ENCODE results near the gene PTPRN2.
"Not testable (repeated sequence)": the region's sequence is repeated elsewhere in the genome, so short reads cannot be mapped to it uniquely, and the experiment has no call there.

PTPRN2 gene

GRCh38 chr7:157984423-157985163 lies 603.0 kb downstream of the PTPRN2 start:
- no peak for DNase-seq (ENCODE audit: low read depth)
- no peak overlapping the region for H3K4me3 ChIP-seq (ENCODE audit: low read depth, low read length)
- no peak for TF ChIP-seq CTCF (IDR thresholded peaks at IDR 0.05; ENCODE audit: low read depth, low read length, missing control alignments)
- in situ Hi-C loops (cut with HindIII; ENCODE audit: low sequenced_read_pairs): no loop called here

DNA sequence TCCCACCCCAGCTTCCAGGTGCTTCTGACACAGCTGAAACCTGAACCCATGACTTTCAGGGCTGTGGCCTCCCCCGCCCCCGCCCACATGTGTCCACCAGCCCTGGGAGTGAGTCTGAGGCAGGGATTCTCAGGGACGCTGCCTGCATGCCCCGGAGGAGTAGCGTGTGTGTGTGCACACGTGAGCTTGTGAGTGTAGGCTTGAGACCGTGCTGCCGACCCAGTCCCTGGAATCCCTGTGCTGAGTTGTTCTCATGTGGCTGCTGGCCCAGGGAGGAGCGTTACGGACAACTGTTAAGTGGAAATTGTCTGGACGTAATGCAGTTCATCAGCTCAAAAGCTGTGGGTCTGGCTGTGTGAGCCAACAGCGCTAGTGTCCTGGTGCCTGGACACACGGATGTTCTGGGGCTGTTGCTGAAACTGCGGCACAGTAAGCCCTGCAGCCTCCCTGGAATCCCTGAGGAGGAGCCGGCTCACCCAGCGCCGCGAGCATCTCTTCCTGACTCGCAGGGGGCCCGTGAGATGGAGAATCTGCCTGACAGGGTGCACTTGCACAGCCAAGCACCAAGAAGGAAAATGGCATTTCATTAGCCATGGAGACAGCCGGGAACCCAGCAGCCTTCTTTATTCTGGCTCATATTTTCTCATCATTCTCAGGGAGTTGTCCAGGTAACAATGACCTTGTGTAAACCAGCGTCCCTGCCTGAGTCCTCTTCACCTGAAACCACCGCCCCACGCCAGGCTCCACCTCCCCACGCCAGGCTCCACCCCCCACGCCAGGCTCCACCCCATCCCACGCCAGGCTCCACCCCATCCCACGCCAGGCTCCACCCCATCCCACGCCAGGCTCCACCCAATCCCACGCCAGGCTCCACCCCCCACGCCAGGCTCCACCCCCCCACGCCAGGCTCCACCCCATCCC lies 603.9 kb downstream of the PTPRN2 start:
- H3K4me3 ChIP-seq (ENCODE audit: low read depth, low read length): no peak overlapping the region
- TF ChIP-seq CTCF (IDR thresholded peaks at IDR 0.05; ENCODE audit: low read depth, low read length, missing control alignments): no peak
- no peak for DNase-seq (ENCODE audit: low read depth)
- in situ Hi-C loops (cut with HindIII; ENCODE audit: low sequenced_read_pairs): no loop called here

DNA sequence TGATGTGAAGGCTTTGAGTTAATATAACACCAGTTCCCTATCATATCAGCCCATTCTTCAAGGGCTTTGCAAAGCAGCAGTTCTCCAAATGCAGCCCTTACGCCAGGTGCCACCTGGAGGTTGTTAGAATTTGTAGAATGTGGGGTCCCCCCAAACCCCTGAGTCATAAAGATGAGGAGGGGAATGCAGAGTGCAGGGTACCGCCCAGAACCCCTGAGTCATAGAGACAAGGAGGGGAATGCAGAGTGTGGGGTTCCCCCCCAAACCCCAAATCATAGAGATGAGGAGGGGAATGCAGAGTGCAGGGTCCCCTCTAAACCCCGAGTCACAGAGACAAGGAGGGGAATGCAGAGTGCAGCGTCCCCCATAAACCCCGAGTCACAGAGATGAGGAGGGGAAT lies 605.8 kb downstream of the PTPRN2 start:
- no peak overlapping the region for H3K4me3 ChIP-seq (ENCODE audit: low read depth, low read length)
- in situ Hi-C loops (cut with HindIII; ENCODE audit: low sequenced_read_pairs): no loop called here
- no peak for DNase-seq (ENCODE audit: low read depth)
- no peak for TF ChIP-seq CTCF (IDR thresholded peaks at IDR 0.05; ENCODE audit: low read depth, low read length, missing control alignments)

- no peak for DNase-seq (ENCODE audit: low read depth)
- in situ Hi-C loops (cut with HindIII; ENCODE audit: low sequenced_read_pairs): no loop called here
- no peak for TF ChIP-seq CTCF (IDR thresholded peaks at IDR 0.05; ENCODE audit: low read depth, low read length, missing control alignments)
- no peak overlapping the region for H3K4me3 ChIP-seq (ENCODE audit: low read depth, low read length)
These were observed 606.8 kb downstream of the PTPRN2 start for GRCh38 chr7:157980774-157981173.

GRCh38 chr7:157980341-157980731 lies 607.3 kb downstream of the PTPRN2 start:
- DNase-seq (ENCODE audit: low read depth); H3K4me3 ChIP-seq (ENCODE audit: low read depth, low read length); in situ Hi-C loops (cut with HindIII; ENCODE audit: low sequenced_read_pairs): not testable (repeated sequence)

- no peak for TF ChIP-seq CTCF (IDR thresholded peaks at IDR 0.05; ENCODE audit: low read depth, low read length, missing control alignments)
- in situ Hi-C loops (cut with HindIII; ENCODE audit: low sequenced_read_pairs): no loop called here
- no peak overlapping the region for H3K4me3 ChIP-seq (ENCODE audit: low read depth, low read length)
- no peak for DNase-seq (ENCODE audit: low read depth)
These were observed 607.8 kb downstream of the PTPRN2 start for GRCh38 chr7:157979636-157980340.

Measured in astrocyte of the cerebellum (primary cell).